NCI-H1105 treated with DMSO at 0.1 percent for 48 hours (cell line): ENCODE results near the gene LENG1.

Source experiments
- DNase-seq: peaks from one replicate; lab custom pipeline; 2025; lab: John Stamatoyannopoulos, UW

Gene LENG1

GRCh38 chr19:54164369-54165068 lies 5.0 kb upstream of the LENG1 start:
- DNase-seq, result no peak

- no peak for DNase-seq
These were observed 3.4 kb upstream of the LENG1 start for GRCh38 chr19:54162884-54163283.

- no peak for DNase-seq
These were observed 2.8 kb upstream of the LENG1 start for GRCh38 chr19:54162241-54162805.

- DNase-seq, result no peak
These were observed 1.3 kb upstream of the LENG1 start for GRCh38 chr19:54160854-54161253.

- DNase-seq, result peak; percentile 39
These were observed 776 bp upstream of the LENG1 start for GRCh38 chr19:54160182-54160811.

GRCh38 chr19:54158812-54159351 lies 639 bp downstream of the LENG1 start:
- DNase-seq, result no peak

- DNase-seq, result no peak
These were observed 2.6 kb downstream of the LENG1 start for GRCh38 chr19:54156953-54157352.

GRCh38 chr19:54156490-54156889 lies 3.0 kb downstream of the LENG1 start:
- DNase-seq, result no peak

- no peak for DNase-seq
These were observed 3.8 kb downstream of the LENG1 start for GRCh38 chr19:54155694-54156093.

- DNase-seq, result no peak
These were observed 4.7 kb downstream of the LENG1 start for GRCh38 chr19:54154603-54155345.

GRCh38 chr19:54153731-54154326 lies 5.7 kb downstream of the LENG1 start:
- DNase-seq, result no peak

GRCh38 chr19:54152878-54153524 lies 6.5 kb downstream of the LENG1 start:
- no peak for DNase-seq

- DNase-seq, result no peak
These were observed 7.3 kb downstream of the LENG1 start for GRCh38 chr19:54152267-54152666.

- no peak for DNase-seq
These were observed 8.0 kb downstream of the LENG1 start for GRCh38 chr19:54151362-54152035.

GRCh38 chr19:54149021-54149812 lies 10.3 kb downstream of the LENG1 start:
- DNase-seq, result no peak

- DNase-seq, result no peak
These were observed 11.4 kb downstream of the LENG1 start for GRCh38 chr19:54148158-54148557.

GRCh38 chr19:54147676-54148075 lies 11.8 kb downstream of the LENG1 start:
- no peak for DNase-seq

- no peak for DNase-seq
These were observed 13.9 kb downstream of the LENG1 start for GRCh38 chr19:54145541-54146158.

GRCh38 chr19:54142166-54142780 lies 17.2 kb downstream of the LENG1 start:
- no peak for DNase-seq
